GM18519 (cell line): ENCODE results near the gene NT5E.
A peak's percentile ranks its signal among the peaks of the same experiment; 100 is the strongest.

Experiments
- ATAC-seq: cut with Tn5 transposase; IDR thresholded peaks from one replicate; pipeline ENCODE4 v1.9.1; 2021; ENCODE audit warnings: mild to moderate bottlenecking, moderate library complexity; ENCODE audit not compliant: unreplicated experiment, low FRiP score

Gene NT5E

DNA sequence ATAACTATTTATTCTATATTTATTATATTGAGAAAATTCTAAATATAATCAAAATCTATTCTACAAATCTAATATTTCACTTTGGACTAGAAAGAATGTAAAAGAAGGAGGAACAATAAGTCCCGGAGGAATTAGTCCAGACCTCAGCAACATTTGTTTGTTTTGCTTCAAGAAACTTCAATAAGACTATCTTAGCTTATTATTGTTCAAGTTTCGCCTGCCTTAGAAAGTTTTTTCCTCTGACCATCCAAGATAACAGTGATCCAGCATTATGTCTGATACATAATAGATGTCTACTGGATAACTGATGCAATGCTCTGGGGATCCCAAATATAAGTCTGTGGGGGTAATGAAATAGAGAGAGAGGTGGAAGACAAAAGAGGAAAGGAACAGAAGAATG, 28.7 kb upstream of the NT5E start:
- no peak for ATAC-seq

DNA sequence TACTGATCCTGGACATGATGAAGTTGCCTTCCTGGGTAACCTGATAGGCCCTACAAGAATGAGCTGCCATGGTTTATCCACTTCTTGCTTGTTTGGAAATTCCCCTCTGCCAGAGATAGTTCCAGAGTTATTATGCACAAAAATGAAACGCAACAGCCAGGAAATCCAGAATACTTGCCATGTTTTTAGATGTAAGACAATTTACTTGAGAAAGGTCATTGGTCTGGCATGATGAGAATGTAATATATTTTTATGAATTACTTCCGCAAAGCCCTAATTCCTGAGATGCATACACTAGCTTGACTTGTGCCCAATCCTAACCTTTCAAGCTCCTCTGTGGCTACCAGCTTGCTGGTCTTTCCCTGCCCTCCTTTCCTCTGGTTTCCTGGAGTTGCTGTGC, 27.9 kb upstream of the NT5E start:
- ATAC-seq: no peak

DNA sequence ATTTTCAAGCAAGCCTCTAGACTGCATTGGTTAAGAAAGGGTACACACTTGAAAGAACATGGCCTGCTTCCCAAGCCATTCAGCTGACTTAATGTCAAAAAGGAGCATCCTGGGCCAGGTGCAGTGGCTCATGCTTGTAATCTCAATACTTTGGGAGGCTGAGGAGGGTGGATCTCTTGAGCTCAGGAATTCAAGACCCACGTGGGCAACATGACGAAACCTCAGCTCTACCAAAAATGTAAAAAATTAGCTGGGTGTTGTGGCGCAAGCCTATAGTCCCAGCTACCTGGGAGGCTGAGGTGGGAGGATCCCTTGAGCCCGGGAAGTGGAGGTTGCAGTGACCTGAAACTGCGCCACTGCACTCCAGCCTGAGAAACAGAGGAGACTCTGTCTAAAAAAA, 26.9 kb upstream of the NT5E start:
- ATAC-seq: no peak

GRCh38 chr6:85424981-85425380, 24.9 kb upstream of the NT5E start:
- no peak for ATAC-seq

GRCh38 chr6:85425997-85426396, 23.9 kb upstream of the NT5E start:
- no peak for ATAC-seq

DNA sequence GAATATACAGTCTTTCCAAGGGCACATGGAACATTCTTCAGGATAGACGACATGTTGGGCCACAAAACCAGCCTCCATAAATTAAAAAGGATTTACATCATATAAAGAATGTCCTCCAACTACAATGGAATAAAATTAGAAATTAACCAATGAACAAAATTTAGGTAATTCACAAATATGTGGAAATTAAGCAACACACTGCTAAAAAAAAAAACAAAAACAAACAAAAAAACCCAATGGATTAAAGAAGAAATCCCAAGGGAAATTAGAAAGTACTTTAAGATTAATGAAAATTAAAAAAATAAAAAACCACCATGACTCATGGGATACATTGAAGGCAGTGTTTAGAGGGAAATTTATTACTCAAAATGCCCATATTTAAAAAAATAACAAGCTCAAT, 21.4 kb upstream of the NT5E start:
- no peak for ATAC-seq

- ATAC-seq: no peak
These were observed 20.5 kb upstream of the NT5E start for GRCh38 chr6:85429346-85429745.

GRCh38 chr6:85431271-85431670, 18.6 kb upstream of the NT5E start:
- no peak for ATAC-seq

GRCh38 chr6:85432554-85432953, 17.3 kb upstream of the NT5E start:
- no peak for ATAC-seq

DNA sequence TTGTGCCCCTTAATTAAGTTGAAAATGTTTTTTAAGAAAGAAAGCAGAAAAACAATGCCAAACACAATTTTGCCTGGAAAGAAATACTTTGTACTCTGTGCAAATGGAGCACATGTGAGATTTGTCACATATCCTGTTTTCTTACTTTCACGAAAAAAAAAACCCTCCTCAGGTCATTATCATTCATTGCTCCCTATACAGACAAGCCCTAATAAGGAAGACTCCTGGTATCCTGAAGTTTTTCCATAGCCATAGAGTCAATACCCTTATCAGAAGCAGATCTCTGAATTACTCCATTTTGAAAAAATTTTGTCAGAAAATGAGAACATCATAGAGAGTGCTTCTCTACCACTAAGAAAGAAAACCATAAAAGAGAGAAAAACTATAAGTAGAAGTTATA, 14.0 kb upstream of the NT5E start:
- no peak for ATAC-seq

GRCh38 chr6:85436411-85436810, 13.5 kb upstream of the NT5E start:
- no peak for ATAC-seq

- no peak for ATAC-seq
These were observed 12.9 kb upstream of the NT5E start for GRCh38 chr6:85436939-85437495.

- no peak for ATAC-seq
These were observed 6.3 kb upstream of the NT5E start for GRCh38 chr6:85443349-85444117.

DNA sequence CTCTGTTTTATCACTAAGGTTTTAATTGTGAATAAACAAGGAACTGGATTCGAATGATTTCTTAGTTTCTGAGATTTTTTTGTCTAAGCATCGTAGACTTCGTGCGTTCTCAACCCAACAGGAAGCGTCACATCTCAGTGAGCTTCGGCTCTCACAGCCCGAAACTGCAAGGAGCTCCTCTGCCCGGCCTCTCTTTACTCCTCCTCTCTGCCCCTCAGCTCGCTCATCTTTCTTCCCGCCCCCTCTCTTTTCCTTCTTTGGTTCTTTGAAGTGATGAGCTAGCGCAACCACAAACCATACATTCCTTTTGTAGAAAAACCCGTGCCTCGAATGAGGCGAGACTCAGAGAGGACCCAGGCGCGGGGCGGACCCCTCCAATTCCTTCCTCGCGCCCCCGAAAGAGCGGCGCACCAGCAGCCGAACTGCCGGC, 480 bp upstream of the NT5E start:
- peak; percentile 40 for ATAC-seq

DNA sequence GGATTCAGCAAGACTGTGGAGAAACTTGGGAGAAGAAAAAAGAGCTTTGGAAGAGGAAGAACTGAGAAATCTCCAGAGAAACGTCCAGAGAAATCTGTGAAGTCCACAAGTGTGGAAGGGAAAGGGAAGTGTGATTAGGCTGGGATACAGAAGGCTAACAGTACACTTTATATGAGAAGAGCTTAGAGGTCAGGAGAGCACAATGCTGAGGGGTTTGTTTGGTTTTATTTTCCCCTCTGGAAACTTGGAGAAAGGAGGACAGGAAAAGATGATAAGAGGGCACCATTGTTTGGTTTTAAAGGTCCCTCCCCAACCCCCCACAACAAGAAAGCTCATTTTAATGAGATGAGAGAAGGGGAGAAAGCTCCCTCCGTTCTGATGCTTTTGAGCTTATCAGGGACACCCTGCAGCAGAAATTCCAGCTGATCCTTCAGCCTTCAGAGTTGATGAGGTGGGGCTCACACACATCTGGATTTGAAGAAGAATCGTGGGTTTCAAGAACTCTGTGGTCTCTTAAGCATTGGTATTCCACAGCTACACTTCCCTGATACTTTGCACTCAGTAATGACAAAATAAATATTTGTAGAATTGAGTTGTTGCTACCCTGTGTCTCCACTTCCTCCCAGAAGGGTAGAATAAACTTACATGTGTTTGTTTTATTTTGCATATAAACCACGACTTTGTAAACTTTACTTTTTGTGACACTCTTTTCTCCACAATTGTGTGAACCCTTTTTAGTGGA, 1.9 kb downstream of the NT5E start:
- no peak for ATAC-seq

DNA sequence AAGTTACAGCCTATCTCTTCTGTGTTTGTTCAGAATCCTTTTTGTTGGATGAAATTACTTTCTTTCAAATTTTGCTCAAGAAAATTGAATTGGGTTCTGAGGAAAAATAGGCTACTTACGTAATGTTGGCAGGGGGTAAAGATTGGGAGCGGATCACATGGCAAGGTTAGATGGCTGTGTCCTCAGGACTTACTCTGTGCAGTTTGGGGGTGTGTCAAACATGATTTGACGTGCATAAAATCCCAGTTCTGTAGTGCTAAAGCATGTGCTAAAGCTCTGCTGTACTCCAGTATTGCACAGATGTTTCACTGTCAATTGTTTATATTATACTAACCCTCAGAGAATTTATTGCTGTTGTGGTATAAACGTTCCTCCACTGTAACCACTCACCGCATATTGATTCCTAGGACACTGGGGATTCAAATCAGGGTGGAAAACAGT, 2.6 kb downstream of the NT5E start:
- ATAC-seq: no peak

GRCh38 chr6:85453052-85453451, 3.2 kb downstream of the NT5E start:
- no peak for ATAC-seq

- ATAC-seq: no peak
These were observed 3.6 kb downstream of the NT5E start for GRCh38 chr6:85453490-85453889.

GRCh38 chr6:85455471-85456026, 5.7 kb downstream of the NT5E start:
- no peak for ATAC-seq

DNA sequence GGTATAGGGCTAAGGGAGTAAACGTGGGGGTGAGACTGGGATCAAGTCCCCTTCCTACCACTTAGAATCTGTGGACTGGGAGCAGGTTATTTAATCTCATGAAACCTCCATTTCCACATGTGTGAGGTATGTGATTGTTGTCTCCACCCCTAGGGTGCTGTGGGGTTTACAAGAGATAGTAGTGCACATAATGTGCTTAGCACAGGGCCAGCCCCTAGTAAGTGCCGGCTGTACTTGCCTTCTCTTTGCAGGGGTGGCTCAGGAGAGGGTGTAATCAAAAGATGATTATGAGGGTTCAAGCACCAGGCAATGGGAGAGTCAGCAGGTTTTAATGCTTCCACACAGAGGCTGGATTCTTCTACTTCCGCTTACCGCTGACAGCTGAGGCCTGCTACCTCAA, 6.9 kb downstream of the NT5E start:
- no peak for ATAC-seq

DNA sequence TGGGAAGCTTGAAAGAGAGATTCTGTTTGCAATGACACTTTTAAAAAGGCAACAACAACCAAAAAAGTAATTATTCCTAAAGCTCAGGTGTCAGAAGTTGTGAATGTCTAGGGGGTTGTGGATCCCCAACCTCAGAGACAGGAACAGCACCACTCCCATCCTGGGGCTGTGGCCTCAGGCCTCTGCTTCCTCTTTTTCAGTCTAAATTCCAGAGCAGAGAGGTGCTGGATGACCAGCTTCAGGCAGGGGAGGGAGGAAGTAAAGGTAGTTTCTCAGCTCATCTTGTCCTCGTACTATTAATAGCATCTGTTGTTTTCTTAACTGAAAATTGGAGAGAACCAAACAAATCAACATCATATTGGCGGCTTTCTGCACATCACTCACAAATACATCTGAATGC, 8.3 kb downstream of the NT5E start:
- no peak for ATAC-seq
